Esophagus muscularis mucosa (tissue), 3 donors: ENCODE results near the gene CBL.

Experiments
- CTCF ChIP-seq, 3 experiments: fragments of 200-600 bp in 2 of 3; fragments of 450-650 bp in 1 of 3; sonication (generic) in 2 of 3; IDR thresholded peaks; one replicate each; pipeline ENCODE4 v1.5.1; 2017 to 2019; ENCODE audit warnings: antibody characterized with exemption in 3 of 3, mild to moderate bottlenecking in 2 of 3, moderate library complexity in 1 of 3
- POLR2A ChIP-seq: fragments of 450-650 bp; IDR thresholded peaks from one replicate; pipeline ENCODE4 v1.6.1; 2017; ENCODE audit warnings: antibody characterized with exemption, moderate library complexity, mild to moderate bottlenecking, low read depth

DNA sequence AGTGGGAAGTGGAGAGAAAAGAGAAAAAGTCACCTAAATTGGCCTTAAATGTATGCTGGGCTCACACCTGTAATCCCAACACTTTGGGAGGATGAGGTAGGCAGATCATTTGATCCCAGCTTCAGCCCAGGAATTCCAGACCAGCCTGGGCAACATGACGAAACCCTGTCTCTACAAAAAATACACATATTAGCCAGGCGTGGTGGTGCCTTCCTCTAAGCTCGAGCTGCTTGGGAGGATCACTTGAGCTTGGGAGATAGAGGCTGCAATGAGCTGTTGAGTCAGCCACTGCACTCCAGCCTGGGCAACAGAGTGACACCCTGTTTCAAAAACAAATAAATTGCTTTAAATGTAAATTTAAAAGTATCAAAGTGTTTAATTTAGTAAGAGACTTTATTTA, 3.9 kb downstream of the CBL start:
- TF ChIP-seq POLR2A (no peak), CTCF (IDR thresholded peaks at IDR 0.05) (no peak)
